HG03442 (cell line): ENCODE data around the gene RALGAPA2.

Experiments
- ATAC-seq: cut with Tn5 transposase; IDR thresholded peaks from one replicate; pipeline ENCODE4 v1.9.1; 2021; ENCODE audit warnings: mild to moderate bottlenecking, moderate library complexity; ENCODE audit not compliant: unreplicated experiment

The RALGAPA2 gene

DNA sequence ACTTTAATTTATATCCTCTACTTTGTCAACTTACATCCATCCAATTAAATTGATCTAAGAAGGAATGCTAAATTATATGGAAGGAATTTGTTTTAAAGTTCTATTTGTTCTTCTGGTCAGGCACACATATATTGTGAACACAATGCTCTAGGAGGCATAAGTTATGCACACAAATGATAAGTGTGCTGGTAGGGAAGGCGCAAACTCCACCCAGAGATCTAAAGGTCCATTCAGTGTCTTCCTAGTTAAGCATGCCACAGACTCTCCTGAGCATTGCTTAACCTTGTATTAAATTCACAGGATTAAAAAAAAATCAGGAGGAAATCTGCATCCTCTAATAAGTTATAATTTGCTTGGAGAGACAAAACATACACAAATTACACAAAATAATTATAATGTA, 127.3 kb downstream of the RALGAPA2 start:
- ATAC-seq, result no peak

DNA sequence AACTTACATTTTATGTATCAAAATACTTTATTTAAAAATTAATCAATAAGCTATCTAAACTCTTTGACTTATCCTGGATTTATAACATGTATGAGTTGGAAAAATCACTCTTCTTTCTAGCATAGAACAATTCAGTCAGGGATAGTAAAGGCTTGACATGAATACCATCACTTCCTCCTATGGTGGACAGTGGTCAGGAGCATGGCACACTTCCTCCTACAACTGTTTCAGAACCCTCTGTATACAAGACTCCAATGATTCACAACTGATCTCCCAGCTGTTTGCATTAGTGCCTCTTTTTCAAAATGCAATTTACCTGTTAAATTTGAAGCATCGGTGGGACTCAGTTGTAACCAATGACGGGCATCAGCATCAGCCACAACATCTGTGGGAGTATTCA, 129.7 kb downstream of the RALGAPA2 start:
- ATAC-seq, result no peak

DNA sequence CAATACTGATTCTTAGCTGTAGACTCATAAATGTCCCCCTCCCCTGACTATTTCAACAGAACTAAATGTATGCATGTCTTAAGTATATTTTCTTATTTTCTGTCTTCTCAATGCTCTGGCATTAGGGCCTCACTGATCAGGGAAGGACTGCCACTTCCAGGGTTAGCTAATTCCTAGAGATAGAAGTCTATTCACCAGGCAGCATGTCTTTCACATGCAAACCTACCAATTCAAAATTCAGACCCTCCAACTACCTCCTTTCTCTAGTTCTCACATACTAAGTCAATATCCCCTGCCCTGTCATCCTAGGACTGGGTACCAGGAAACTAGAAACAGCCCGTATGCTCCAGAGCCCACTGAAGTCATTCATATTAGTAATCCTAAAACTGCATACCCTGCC, 132.3 kb downstream of the RALGAPA2 start:
- ATAC-seq, result no peak

DNA sequence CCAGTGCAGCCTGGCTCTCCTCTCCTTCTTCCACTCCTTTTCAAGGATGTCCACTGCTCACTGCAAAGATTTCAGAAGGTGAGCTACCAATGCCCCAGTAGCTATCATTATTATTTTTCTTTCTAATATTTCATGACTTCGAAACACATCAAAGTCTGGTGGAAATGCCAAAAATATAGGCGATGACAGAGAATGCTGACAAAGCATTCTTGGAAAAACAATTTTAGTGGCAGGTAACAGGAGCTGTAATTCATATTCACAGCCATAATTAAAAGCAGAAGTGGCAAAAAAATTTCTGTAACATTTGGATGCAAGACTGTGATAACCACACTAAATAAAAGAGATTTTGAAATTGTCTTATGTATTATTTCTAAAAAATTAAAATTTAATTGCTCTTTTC, 133.6 kb downstream of the RALGAPA2 start:
- ATAC-seq, result no peak

DNA sequence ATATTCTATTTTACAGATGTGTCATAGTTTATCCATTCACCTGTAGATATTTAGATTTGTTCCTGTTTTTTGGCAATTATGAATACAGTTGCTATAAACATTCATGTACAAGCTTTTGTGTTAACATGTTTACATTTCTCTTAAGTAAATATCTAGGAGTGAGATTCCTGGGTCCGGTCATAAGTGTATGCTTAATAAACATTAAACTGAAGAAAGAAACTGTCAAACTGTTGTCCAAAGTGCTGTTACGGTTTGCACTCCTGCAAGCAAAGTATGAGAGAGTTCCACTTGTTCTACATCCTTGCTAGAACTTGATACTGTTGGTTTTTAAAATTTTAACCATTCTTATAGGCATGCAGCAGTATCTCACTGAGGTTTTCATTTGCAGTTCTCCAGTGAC, 138.6 kb downstream of the RALGAPA2 start:
- no peak for ATAC-seq

DNA sequence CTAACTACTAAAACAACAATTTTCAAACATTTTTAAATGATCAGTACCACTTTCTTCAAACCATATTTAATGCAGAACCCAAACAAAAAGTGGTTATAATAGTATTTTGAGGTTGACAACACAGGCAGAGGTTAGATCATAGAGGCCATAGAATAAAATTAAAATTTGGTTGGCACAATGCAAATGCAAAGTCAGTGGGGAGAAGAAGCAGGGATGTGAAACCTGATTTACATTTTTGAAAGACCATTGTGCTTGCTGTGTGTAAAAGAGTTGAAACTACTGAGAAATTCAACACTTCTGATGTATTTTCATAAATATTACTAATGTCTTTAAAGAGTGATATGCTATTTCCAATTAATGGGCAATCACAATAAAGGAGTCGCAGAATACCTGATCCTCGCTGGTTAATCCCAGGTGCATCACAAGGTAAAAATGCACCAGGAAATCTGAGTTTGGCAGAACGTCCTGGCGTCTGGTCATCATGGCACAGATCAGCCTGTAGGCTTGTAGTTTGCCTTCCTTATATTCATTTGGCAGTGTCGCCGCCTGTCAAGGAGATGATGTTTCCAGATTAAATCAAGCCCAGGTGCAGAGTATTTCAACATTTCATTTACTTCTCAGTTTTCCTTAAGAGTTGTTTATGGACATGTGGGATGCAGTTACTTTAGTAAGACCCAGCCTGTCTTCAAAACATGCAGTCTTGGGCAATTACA, 141.2 kb downstream of the RALGAPA2 start:
- no peak for ATAC-seq

DNA sequence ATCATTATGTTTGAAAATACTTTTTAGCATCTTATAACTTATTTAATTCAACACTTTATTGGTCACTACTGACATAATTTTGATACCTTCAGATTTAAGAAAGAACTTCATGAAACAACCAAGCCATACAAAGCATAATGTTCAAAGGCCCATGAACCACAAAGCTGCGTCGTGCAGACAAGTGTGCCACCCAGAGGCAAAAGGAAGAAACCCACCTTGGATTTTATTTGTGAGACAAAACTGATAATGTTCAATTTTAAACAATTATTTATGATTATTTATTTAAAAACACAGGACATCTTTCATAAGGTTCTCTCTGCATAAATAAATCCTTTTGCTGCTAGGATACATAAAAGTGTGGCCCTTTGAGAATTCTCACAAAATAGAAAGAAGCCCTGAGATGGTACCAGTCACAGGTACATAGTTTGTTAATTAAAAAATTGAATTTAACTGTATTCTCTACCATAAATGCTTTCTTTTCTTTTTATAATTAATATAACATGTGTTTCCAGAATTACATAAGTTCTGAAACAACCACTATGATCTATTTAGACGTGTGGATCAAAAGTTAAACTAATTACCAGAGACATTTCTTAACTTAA, 143.7 kb downstream of the RALGAPA2 start:
- no peak for ATAC-seq

DNA sequence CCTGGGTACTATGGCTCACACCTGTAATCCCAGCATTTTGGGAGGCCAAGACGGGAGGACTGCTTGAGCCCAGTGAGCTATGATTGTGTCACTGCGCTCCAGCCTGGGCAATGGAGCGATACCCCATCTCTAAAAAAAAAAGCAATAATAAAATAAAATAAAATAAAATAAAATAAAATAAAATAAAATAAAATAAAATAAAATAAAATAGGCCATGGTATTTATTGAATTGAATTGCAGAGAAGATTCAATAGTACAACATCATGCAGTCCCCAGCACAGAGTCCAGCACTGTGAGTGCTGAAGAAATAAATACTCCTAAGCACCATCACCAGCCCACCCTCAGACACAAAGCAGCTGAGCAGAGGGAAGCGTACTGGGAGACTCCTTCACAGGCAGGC, 144.7 kb downstream of the RALGAPA2 start:
- ATAC-seq, result no peak

DNA sequence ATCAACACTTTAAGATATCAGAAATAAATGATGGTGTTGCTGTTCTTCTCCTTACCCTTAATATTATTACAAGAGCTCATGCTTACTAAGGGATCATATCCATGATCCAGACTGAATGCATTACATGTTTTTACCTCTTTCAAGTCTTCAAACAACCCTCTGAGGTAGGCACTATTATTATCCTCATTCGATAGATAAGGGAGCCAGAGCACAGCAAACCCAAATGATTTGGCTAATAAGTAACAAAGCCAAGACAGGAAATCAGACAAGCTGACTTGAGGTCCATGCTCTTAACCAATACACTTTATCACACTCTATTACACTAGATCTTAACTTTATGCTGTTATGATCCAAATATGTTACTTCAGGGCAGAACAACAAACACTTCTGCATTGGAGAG, 145.9 kb downstream of the RALGAPA2 start:
- no peak for ATAC-seq

DNA sequence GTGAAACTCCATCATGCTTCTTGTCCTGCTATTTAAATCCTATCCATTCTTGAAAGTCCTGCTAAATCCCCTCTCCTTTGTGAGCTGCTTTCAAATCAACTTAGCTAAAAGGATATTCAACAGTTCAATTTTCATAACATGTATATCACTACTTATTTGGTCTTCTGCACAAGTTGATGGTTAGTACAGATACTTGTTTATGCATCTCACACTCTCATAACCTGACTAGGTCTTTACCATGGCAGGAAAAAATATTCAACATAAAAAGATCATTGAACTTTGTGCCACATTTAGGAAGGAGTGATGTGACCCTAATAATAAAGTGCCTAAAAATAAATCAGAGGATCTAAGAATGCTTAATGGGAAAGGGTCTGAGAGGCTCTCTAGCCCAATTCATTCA, 148.2 kb downstream of the RALGAPA2 start:
- ATAC-seq, result no peak

DNA sequence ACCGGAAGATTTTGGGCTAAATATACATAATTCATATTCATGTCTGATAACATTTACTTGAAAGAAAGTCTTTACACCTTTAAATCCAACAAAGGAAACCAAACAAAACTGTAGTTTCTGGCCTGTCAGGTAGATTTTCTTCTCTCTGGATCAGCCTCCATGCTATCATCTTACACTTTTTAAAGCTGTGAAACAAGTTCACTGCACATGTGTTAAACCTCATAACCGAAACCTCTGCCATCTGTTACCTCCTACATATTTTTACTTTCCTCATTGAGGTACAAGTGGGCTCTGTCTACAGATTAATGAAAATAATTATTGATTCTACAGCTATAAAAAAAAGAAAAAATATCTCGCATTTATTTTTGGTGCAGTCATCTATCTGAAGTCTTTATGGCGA, 149.9 kb downstream of the RALGAPA2 start:
- ATAC-seq, result peak; percentile 46

DNA sequence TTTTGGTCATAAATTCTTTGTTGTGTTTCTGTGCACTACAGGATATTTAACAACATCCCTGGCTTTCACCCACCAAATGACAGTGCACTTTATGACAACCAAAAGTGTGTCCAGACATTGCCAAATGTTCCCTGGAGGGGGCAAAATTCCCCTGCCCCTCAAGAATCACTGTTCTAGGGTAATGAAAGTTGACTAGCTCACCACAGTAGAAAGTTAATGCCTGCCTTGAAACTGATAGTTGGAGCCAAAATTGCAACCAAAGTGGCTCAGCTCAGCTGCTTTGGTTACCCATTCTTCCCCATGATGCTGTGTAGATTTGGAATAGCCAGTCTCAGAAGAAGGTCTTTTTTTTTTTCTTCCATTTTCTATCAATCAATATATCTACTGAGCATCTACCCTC, 150.6 kb downstream of the RALGAPA2 start:
- peak; percentile 64 for ATAC-seq

DNA sequence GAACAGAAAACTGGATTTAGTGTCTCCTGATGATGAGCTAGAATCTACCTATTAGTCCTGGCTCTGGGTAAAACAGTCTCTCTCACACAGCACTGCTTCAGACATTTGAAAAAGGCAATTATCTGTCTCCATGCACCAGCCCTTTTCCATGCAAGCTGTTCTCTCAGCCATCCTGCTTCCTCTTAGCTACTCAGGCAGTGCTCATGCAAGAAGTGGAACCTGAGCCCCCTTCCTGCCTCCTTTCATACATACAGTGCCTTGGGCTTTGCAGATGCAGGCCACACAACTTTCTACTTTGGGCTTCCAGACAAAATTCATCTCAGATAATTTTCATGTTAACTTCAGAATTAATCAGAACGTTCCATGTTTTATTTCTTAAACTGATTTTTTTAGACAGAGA, 151.3 kb downstream of the RALGAPA2 start:
- no peak for ATAC-seq

DNA sequence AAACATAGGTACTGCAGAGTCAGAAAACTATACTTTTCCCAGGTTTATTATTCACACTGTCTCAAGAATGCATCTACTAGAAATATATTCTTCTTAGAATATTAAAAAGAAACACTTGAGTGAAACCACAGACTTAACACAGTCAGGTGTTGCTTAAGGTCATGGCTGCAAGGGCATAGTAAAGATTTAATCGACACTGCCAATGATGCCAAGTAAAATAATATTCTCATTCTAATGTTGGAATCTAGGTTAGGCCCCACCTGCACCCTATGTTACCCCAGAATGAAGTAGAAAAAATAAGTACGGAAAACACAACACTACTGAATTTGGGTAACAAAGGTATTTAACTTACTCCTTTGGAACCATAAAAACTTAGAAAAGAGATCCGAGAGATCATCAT, 155.0 kb downstream of the RALGAPA2 start:
- no peak for ATAC-seq

DNA sequence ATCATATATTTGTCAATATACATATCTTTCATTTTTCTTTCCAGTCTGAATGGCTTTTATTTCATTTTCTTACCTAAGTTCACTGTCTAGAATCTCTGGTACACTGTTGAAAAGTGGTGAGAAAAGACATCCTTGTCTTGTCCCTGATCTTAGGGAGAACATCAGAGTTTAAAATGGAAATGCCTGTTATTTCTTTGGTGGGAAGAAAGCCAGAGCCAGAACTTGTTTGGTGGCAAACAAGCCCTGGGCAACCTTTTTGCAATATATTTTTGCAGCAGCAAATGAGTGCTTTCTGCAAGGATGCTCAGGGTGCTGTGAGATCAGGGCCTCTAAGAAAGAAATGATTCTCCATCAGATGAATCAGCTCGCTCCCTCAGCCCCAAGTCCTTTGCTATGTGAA, 156.6 kb downstream of the RALGAPA2 start:
- no peak for ATAC-seq

DNA sequence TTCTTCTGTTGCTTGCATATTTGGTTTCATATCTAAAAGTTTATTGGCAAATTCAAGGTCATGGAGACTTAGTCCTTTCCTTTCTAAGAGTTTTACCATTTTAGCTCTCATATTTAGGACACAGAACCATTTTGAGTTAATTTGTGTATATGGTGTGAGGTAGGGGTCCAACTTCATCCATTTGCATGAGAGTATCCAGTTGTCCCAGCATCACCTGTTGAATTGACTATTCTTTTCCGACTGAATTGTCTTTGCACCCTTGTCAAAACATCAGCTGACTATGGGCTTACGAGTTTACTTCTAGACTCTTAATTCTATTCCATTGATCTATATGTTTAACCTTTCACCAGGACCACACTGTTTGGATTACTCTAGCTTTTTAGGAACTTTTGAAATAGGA, 157.5 kb downstream of the RALGAPA2 start:
- no peak for ATAC-seq

DNA sequence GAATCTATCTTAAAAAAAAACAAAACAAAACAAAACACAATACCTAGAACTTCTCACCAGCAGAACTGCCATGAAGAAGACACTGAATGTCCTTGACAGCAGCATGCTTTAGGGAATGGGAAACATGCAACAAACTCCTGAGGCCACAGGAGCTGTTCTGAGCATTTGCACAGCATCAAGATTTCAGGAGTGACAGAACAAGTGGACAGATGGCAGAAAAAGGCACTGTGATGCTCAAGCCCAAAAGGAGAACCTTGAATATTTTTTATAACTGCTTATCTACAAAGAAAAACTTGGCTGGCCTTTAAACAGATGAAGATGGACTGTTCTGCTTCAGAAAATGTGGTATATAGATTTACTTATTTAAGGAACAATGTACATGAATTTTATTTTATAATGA, 158.9 kb downstream of the RALGAPA2 start:
- ATAC-seq, result no peak

DNA sequence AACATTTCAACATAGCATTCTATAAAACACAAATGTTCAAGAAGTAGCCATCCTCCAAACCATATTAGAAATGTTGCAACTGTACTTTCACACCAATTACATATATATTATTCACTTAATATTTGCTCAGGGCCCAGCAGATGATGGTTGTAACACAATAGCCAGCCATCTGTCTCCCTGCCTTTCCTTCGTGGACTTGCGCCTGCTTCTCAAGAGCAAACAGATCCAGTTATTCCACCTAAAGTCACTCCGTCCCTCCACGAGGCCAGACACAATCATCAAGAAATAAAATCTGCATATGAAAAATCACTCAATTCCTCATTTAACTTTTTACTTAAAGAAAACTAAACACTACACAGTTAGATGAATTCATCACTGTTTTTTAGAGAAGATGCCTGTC, 160.4 kb downstream of the RALGAPA2 start:
- ATAC-seq, result no peak

DNA sequence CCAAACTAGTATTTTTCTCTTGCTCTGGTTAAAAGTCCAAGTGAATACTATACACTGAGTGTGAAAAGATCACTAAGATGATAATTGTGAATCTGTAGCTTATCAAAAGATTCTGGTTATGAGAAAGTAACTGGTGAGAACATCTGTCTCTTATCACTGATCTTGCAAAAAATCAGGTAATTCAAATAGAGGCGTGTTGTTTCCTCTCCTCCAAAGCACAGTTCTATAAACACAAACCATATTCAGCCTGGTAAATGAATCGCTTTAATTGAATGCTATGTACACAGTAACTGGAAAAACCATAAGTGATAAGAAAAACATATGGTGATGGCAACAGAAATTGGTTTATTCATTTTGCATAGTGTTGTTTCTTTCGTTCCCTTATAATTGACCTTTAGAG, 161.0 kb downstream of the RALGAPA2 start:
- no peak for ATAC-seq

DNA sequence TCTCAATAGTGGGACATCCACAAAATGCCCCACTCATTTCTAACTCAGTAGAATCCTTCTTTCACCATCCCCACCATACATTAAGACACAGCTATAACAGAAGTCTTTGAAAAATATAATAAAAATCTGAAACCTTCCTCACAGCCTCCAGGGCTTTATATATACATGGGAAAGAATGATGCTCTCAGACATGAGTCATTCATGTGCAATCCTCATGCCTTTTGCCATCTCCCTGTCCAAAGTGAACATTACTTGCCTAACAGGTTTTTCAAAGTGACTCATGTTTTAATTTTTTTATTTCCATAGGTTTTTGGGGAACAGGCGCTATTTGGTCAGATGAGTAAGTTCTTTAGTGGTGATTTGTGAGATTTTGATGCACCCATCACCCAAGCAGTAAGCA, 162.7 kb downstream of the RALGAPA2 start:
- no peak for ATAC-seq

DNA sequence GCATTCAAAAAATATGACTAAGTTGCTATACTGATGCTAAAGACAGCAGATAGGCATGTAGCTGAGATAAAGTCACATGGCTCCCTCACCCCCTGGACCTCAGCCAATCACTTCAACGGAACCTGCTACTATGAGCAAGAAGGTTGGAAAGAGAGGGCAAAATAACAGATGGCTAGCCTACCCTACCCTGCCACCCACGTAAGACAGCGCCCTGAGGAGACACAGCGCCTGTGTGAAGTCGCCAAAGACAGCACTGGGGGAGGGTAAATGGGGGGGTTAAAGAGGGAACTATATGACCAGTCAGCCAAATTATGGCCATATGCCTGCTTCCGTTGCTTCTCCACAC, 163.2 kb downstream of the RALGAPA2 start:
- ATAC-seq, result no peak

DNA sequence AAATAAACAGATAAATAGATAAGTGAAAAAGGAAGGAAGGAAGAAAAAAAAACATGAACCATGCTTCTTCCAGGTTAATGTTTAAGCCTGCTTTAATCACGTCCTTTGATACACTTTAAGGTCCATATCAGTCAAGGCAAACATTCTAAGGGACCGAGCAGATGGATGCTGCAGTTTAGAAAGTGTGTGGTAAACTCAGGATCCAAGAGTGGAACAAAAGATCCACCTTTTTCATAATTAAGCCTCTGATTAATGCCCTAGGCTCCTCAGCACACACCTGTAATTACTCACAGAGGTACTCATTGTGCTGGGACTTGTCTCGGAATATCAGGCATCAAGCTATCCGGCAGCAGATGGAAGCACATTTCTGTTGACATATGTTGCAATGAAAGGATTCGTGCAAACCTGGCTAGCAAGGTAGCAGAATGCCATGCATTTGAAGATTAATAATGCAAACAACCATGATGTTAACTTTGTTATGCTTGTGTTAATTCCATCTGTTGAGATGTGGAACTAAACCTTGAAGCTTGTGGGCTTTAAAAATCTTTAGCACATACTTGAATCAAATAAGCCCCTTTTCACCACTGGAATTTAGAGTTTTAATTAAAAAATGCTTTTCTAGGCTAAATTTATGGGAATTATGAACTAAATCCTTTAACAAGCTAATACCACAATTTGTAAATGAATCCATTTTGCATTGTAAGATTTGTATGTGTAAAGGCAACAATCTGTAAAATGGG, 163.7 kb downstream of the RALGAPA2 start:
- no peak for ATAC-seq
